ENCODE measurements around the gene SLC26A1. TPM values are rescaled to one million over a fixed set of nuclear protein-coding genes. Genes with fewer than 3 reads are reported as not detected.
A peak's percentile ranks its signal among the peaks of the same experiment; 100 is the strongest.

The SLC26A1 gene
- total and polyA plus RNA-seq, 2 donors (not counting 3 experiments of a cell fraction or from before 2014, with no cell fraction given) = 0.10 TPM; not detected in 1

GRCh38 chr4:986428-986878, 6.8 kb downstream of the SLC26A1 start:
- FAIRE-seq (peak; percentile 33), DNase-seq (ENCODE audit: low read depth, low spot score) (no peak)
- peak overlapping the region; percentile 25 for H3K27ac ChIP-seq (ENCODE audit: insufficient read depth, low read depth, low read length)
- H3K4me2 ChIP-seq (ENCODE audit: insufficient read depth, low read length) = peak overlapping the region; percentile 92
- no peak for TF ChIP-seq FOS (IDR thresholded peaks at IDR 0.05; ENCODE audit: borderline replicate concordance, insufficient read depth, low read length)
- TF ChIP-seq EZH2 (IDR thresholded peaks at IDR 0.05; ENCODE audit: borderline replicate concordance, low read depth, low read length, severe bottlenecking) = no peak
- TF ChIP-seq MAX (IDR thresholded peaks at IDR 0.05; ENCODE audit: insufficient read depth, insufficient read length) = no peak
- peak; percentile 84 for TF ChIP-seq POLR2A (IDR thresholded peaks at IDR 0.05; ENCODE audit: low read depth, low read length)
- no peak for TF ChIP-seq GATA2 (IDR thresholded peaks at IDR 0.05; ENCODE audit: insufficient read depth, insufficient read length, low read depth, low read length)
- ChIA-PET POLR2A (no interaction called here), CTCF (interaction anchor here (0.6 to 2.5 kb wide), 19 partner anchors 9 to 303 kb away, joined by 3 to 35 read pairs (median 4); partner anchors contain the start of genes GAK and TMEM175)
- H3K9me1 ChIP-seq (replicated peaks; ENCODE audit: control insufficient read depth, extremely low read depth, insufficient read depth, low read length) = no peaks in the 10 kb centered on the region
- no peaks in the 10 kb centered on the region for H4K20me1 ChIP-seq (replicated peaks; ENCODE audit: control insufficient read depth, extremely low read depth, insufficient read depth, low read length)
- peaks cover 0 to 2% of the 10 kb centered on the region in 2 experiments for H3K36me3 ChIP-seq (ENCODE audit: control insufficient read depth in 2 of 2, extremely low read depth in 1 of 2, insufficient read depth in 2 of 2, low read length in 2 of 2)
- intact Hi-C loops (cut with micrococcal nuclease) = loop anchor here (2.0 to 5.0 kb wide), 3 partner anchors 14 to 244 kb away; partner anchors contain the start of genes DGKQ, GAK and TMEM175
- H3K27me3 ChIP-seq (ENCODE audit: control insufficient read depth in 2 of 2, insufficient read depth in 2 of 2, low read length in 2 of 2) = no peaks in the 10 kb centered on the region
- dilution Hi-C loops (cut with MboI; ENCODE audit: extremely low pct_ligation_motif_present, low sequenced_read_pairs) = no loop called here
- peak overlapping the region; percentile 67 to 89 (median 74) for H3K4me3 ChIP-seq (replicated peaks in 1 of 3; ENCODE audit: insufficient read depth in 1 of 3, low read depth in 1 of 3, low read length in 3 of 3)
- peak overlapping the region; percentile 95 for H2AFZ ChIP-seq (ENCODE audit: low read depth, low read length)
- TSS peak; percentile 66 for BruUV-seq (replicated peaks)
- H3K4me1 ChIP-seq (ENCODE audit: control insufficient read depth, extremely low read depth, insufficient read depth, low read length) = peaks cover 15% of the 10 kb centered on the region
- peak overlapping the region; percentile 41 for H3K9ac ChIP-seq (replicated peaks; ENCODE audit: extremely low read depth, insufficient read depth, low read length)
- H3K9me3 ChIP-seq (replicated peaks; ENCODE audit: control insufficient read depth, insufficient read depth, low read length) = no peaks in the 10 kb centered on the region
- H3K79me2 ChIP-seq (ENCODE audit: control insufficient read depth, insufficient read depth, low read length) = no peaks in the 10 kb centered on the region

GRCh38 chr4:985123-985830, 7.9 kb downstream of the SLC26A1 start:
- Histone ChIP-seq H3K4me2 (ENCODE audit: insufficient read depth, low read length) (peak overlapping the region; percentile 62), H3K9me3 (replicated peaks; ENCODE audit: control insufficient read depth, insufficient read depth, low read length) (no peaks in the 10 kb centered on the region), H3K36me3 (ENCODE audit: control insufficient read depth in 2 of 2, extremely low read depth in 1 of 2, insufficient read depth in 2 of 2, low read length in 2 of 2) (peaks cover 0 to 1% of the 10 kb centered on the region in 2 experiments), H3K27me3 (ENCODE audit: control insufficient read depth in 2 of 2, insufficient read depth in 2 of 2, low read length in 2 of 2) (no peaks in the 10 kb centered on the region), H2AFZ (ENCODE audit: low read depth, low read length) (peak overlapping the region; percentile 82), H3K9me1 (replicated peaks; ENCODE audit: control insufficient read depth, extremely low read depth, insufficient read depth, low read length) (no peaks in the 10 kb centered on the region), H3K27ac (ENCODE audit: insufficient read depth, low read depth, low read length) (no peak overlapping the region), H3K4me1 (ENCODE audit: control insufficient read depth, extremely low read depth, insufficient read depth, low read length) (peaks cover 15% of the 10 kb centered on the region), H3K9ac (replicated peaks; ENCODE audit: extremely low read depth, insufficient read depth, low read length) (no peak overlapping the region), H3K4me3 (replicated peaks in 1 of 3; ENCODE audit: insufficient read depth in 1 of 3, low read depth in 1 of 3, low read length in 3 of 3) (no peak overlapping the region), H4K20me1 (replicated peaks; ENCODE audit: control insufficient read depth, extremely low read depth, insufficient read depth, low read length) (no peaks in the 10 kb centered on the region), H3K79me2 (ENCODE audit: control insufficient read depth, insufficient read depth, low read length) (no peaks in the 10 kb centered on the region)
- dilution Hi-C loops (cut with MboI; ENCODE audit: extremely low pct_ligation_motif_present, low sequenced_read_pairs) = no loop called here
- FAIRE-seq = peak; percentile 55
- BruUV-seq (replicated peaks) = no TSS peak
- POLR2A ChIA-PET = no interaction called here
- peak; percentile 24 for DNase-seq (ENCODE audit: low read depth, low spot score)
- CTCF ChIA-PET = interaction anchor here (0.6 kb wide), 1 partner anchor 53 kb away, joined by 3 read pairs; the partner anchor contains the start of genes GAK and TMEM175
- TF ChIP-seq FOS (IDR thresholded peaks at IDR 0.05; ENCODE audit: borderline replicate concordance, insufficient read depth, low read length) = no peak
- TF ChIP-seq CTCF (IDR thresholded peaks at IDR 0.05; ENCODE audit: extremely low read depth in 1 of 2, insufficient read depth in 1 of 2, low read depth in 1 of 2, low read length in 2 of 2) = no peak
- no peak for TF ChIP-seq JUN (IDR thresholded peaks at IDR 0.05; ENCODE audit: borderline replicate concordance, insufficient read depth, insufficient read length, low read depth)
- no peak for TF ChIP-seq POLR2AphosphoS5 (IDR thresholded peaks at IDR 0.05; ENCODE audit: insufficient read depth, low read depth, low read length)
- TF ChIP-seq POLR2A (IDR thresholded peaks at IDR 0.05; ENCODE audit: low read depth, low read length) = no peak
- no peak for TF ChIP-seq EZH2 (IDR thresholded peaks at IDR 0.05; ENCODE audit: borderline replicate concordance, low read depth, low read length, severe bottlenecking)
- no peak for TF ChIP-seq MYC (IDR thresholded peaks at IDR 0.05; ENCODE audit: low read depth, low read length)
- TF ChIP-seq GATA2 (IDR thresholded peaks at IDR 0.05; ENCODE audit: insufficient read depth, insufficient read length, low read depth, low read length) = no peak
- TF ChIP-seq MAX (IDR thresholded peaks at IDR 0.05; ENCODE audit: insufficient read depth, insufficient read length) = no peak
- intact Hi-C loops (cut with micrococcal nuclease) = loop anchor here (5.0 kb wide), 1 partner anchor 243 kb away; no protein-coding TSS in a partner anchor

Measured in endothelial cell of umbilical vein (primary cell).